GM12878 (cell line): ENCODE measurements around the gene ADIPOR1. TPM values are rescaled to one million over a fixed set of nuclear protein-coding genes. Genes with fewer than 3 reads are reported as not detected.

ENCODE experiments used
- ATAC-seq: fragments of 200-7000 bp; cut with Tn5 transposase; 3 replicates; pipeline ENCODE4 v1.9.1; 2020; ENCODE audit warnings: mild to moderate bottlenecking, moderate library complexity
- BruUV-seq: library from RNA; stranded (reverse); fragments of 400-500 nt; replicated peaks from 2 replicates; lab custom pipeline; 2021; lab: Mats Ljungman, UMichigan
- CTCF ChIA-PET: fragments of 300-600 bp; sonication (Branson Sonifier 250); formaldehyde crosslinking; extraction: SDS; loops from one replicate; lab custom pipeline; 2021; ENCODE audit warnings: inconsistent platforms; lab: Yijun Ruan, JAX
- POLR2A ChIA-PET: fragments of 350-600 bp; formaldehyde crosslinking; extraction: SDS; loops from one replicate; lab custom pipeline; 2021; ENCODE audit warnings: inconsistent platforms; lab: Charles Lee
- RAD21 ChIA-PET: fragments of 300-600 bp; sonication (Branson Sonifier 250); formaldehyde crosslinking; loops from one replicate; lab custom pipeline; 2023; ENCODE audit warnings: antibody characterized with exemption; ENCODE audit not compliant: unreplicated experiment; lab: Charles Lee
- SMC1A ChIA-PET: fragments of 300-600 bp; sonication (Branson Sonifier 250); formaldehyde crosslinking; loops from one replicate; lab custom pipeline; 2023; ENCODE audit not compliant: unreplicated experiment, uncharacterized antibody; lab: Charles Lee
- DNase-seq: peaks from one replicate; pipeline ENCODE4 v3.0.0-alpha.2; 2011; ENCODE audit warnings: low read depth, low spot score
- FAIRE-seq: peaks from 3 replicates; lab custom pipeline; 2011; peaks lifted over from hg19 to GRCh38; lab: Jason Lieb, UNC
- H2AFZ ChIP-seq: 2 replicates; pipeline ENCODE4 v1.6.0; 2011; ENCODE audit warnings: low read depth, low read length, control low read depth; ENCODE audit not compliant: control insufficient read depth
- H3K27ac ChIP-seq: 2 replicates; pipeline ENCODE4 v1.5.1; 2011; ENCODE audit warnings: control low read depth; ENCODE audit not compliant: control insufficient read depth, insufficient read depth
- H3K27me3 ChIP-seq, 2 experiments: replicated peaks in 1 of 2; 2 replicates each; pipeline versions ENCODE4 v1.6.0 to v1.6.1; 2011; ENCODE audit warnings: low read length in 1 of 2; ENCODE audit not compliant: control insufficient read depth in 2 of 2, insufficient read depth in 2 of 2
- H3K36me3 ChIP-seq, 2 experiments: 2 replicates each; pipeline ENCODE4 v1.5.1; 2011; ENCODE audit warnings: low read length in 1 of 2; ENCODE audit not compliant: control insufficient read depth in 2 of 2, insufficient read depth in 2 of 2
- H3K4me1 ChIP-seq: 2 replicates; pipeline ENCODE4 v1.6.1; 2011; ENCODE audit warnings: mild to moderate bottlenecking, low read length, moderate library complexity, mixed read lengths; ENCODE audit not compliant: control insufficient read depth, insufficient read depth
- H3K4me2 ChIP-seq: 2 replicates; pipeline ENCODE4 v1.6.0; 2011; ENCODE audit warnings: control low read depth; ENCODE audit not compliant: control insufficient read depth, insufficient read depth
- H3K4me3 ChIP-seq: fragments of 200-600 bp; sonication (generic); 2 replicates; pipeline ENCODE4 v1.5.1; 2016
- H3K79me2 ChIP-seq: 2 replicates; pipeline ENCODE4 v1.6.0; 2011; ENCODE audit warnings: low read length; ENCODE audit not compliant: control insufficient read depth, insufficient read depth
- H3K9ac ChIP-seq: 2 replicates; pipeline ENCODE4 v1.8.0; 2011; ENCODE audit warnings: low read length, control low read depth, mixed read lengths; ENCODE audit not compliant: control insufficient read depth, insufficient read depth
- H3K9me3 ChIP-seq: replicated peaks from 3 replicates; pipeline ENCODE4 v1.5.1; 2011; ENCODE audit warnings: mild to moderate bottlenecking, low read length; ENCODE audit not compliant: control insufficient read depth, insufficient read depth
- H4K20me1 ChIP-seq: 2 replicates; pipeline ENCODE4 v1.6.0; 2011; ENCODE audit not compliant: control insufficient read depth, insufficient read depth
- CEBPZ ChIP-seq: fragments of 150-350 bp; IDR thresholded peaks from 2 replicates; pipeline ENCODE4 v1.6.1; 2016; ENCODE audit warnings: low read depth, low read length
- EGR1 ChIP-seq, 2 experiments: IDR thresholded peaks; 1 replicate in 1 of 2; 2 replicates in 1 of 2; pipeline ENCODE4 v1.6.1; 2011 to 2012; ENCODE audit warnings: low read depth in 2 of 2, low read length in 2 of 2, borderline replicate concordance in 1 of 2, mild to moderate bottlenecking in 1 of 2, moderate library complexity in 1 of 2
- PAX5 ChIP-seq: IDR thresholded peaks from 2 replicates; pipeline ENCODE4 v1.6.1; 2011; ENCODE audit warnings: low read depth, low read length, borderline replicate concordance
- PAX8 ChIP-seq: fragments of 450-650 bp; IDR thresholded peaks from 2 replicates; pipeline ENCODE4 v1.6.1; 2017; ENCODE audit warnings: mild to moderate bottlenecking, moderate library complexity
- PBX3 ChIP-seq: IDR thresholded peaks from 2 replicates; pipeline ENCODE4 v1.6.1; 2011; ENCODE audit warnings: mild to moderate bottlenecking, low read depth, low read length, moderate library complexity; ENCODE audit not compliant: insufficient replicate concordance
- ZNF592 ChIP-seq: fragments of 450-650 bp; IDR thresholded peaks from 2 replicates; pipeline ENCODE4 v1.6.1; 2017; ENCODE audit warnings: mild to moderate bottlenecking, moderate library complexity
- ZNF687 ChIP-seq: fragments of 450-650 bp; IDR thresholded peaks from 2 replicates; pipeline ENCODE4 v1.6.1; 2017; ENCODE audit warnings: mild to moderate bottlenecking, moderate library complexity
- ZZZ3 ChIP-seq: IDR thresholded peaks from 2 replicates; pipeline ENCODE4 v1.6.1; 2011; ENCODE audit warnings: low read depth; ENCODE audit not compliant: control insufficient read depth, insufficient read length
- WGBS: methylation state at CpG from one replicate; pipeline ENCODE4 v1.1.6; 2016; ENCODE audit warnings: low lambda C conversion rate; ENCODE audit not compliant: insufficient replicate concordance, insufficient coverage; ENCODE audit errors: missing lambda C conversion rate; 5-methylcytosine and 5-hydroxymethylcytosine counted together
- in situ Hi-C: fragments of 300-500 bp; cut with MboI; formaldehyde crosslinking; loops from 9 replicates; pipeline ENCODE4 v1.14.3; 2018; ENCODE audit warnings: mixed read lengths
- intact Hi-C: fragments of 100-400 bp; cut with micrococcal nuclease; formaldehyde crosslinking; loops from one replicate; pipeline ENCODE4 v1.14.2; 2022; ENCODE audit not compliant: unreplicated experiment
- polyA plus RNA-seq, 11 experiments: library from polyadenylated mRNA; depleted of rRNA in 4 of 11; unstranded in 6 of 11; stranded (reverse) in 5 of 11; fragments of >200 nt; fragmentation: Nextera tagmentation in 4 of 11; fragmentation: Illumina TruSeq in 1 of 11; extraction: Ambion mirVana in 4 of 11; extraction: Trizol in 1 of 11; gene quantifications; 1 replicate in 1 of 11; 2 replicates in 10 of 11; pipeline versions ENCODE4 v1.2.1 to v1.2.3, GENCODE V29; 2011 to 2016; ENCODE audit warnings: inconsistent platforms in 2 of 11, missing spikeins in 2 of 11, low read depth in 1 of 11
- total RNA-seq, 4 experiments: library from RNA; depleted of rRNA in 3 of 4; stranded (reverse); fragments of >200 nt in 3 of 4; fragmentation: Illumina TruSeq in 1 of 4; extraction: Trizol in 1 of 4; gene quantifications; 2 replicates each; pipeline versions ENCODE4 v1.2.1 to v1.2.3, GENCODE V29; 2013 to 2021

Gene ADIPOR1
- total and polyA plus RNA-seq, 10 of the 15 experiments (the other 5 are each of a cell fraction or from before 2014, with no cell fraction given): 18.4 to 122 (median 65.6) TPM

- no peak for TF ChIP-seq CEBPZ
- TF ChIP-seq PAX8: no peak
Measured at GRCh38 chr1:202981939-202982338, 23.8 kb upstream of the ADIPOR1 start (continued).

GRCh38 chr1:202979459-202979858 is 21.3 kb upstream of the ADIPOR1 start:
- Histone ChIP-seq H3K4me1 (no peaks in the 10 kb centered on the region), H4K20me1 (no peaks in the 10 kb centered on the region), H2AFZ (no peak overlapping the region), H3K27ac (no peak overlapping the region), H3K36me3 (no peaks in the 10 kb centered on the region), H3K9ac (no peak overlapping the region), H3K79me2 (no peaks in the 10 kb centered on the region), H3K27me3 (peaks cover 0 to 2% of the 10 kb centered on the region in 2 experiments; a peak in 1 of 4 replicates), H3K4me2 (no peak overlapping the region), H3K9me3 (no peaks in the 10 kb centered on the region), H3K4me3 (no peak overlapping the region)
- ATAC-seq (no peak), DNase-seq (no peak), FAIRE-seq (no peak)
- BruUV-seq: no TSS peak
- intact Hi-C loops (no loop called here), in situ Hi-C loops (no loop called here)
- ChIA-PET SMC1A (interaction anchor here (2.6 kb wide), 1 partner anchor 13 kb away, joined by 6 read pairs; no protein-coding TSS in a partner anchor), POLR2A (interaction anchor here (0.7 kb wide), 1 partner anchor 26 kb away, joined by 3 read pairs; no protein-coding TSS in a partner anchor), RAD21 (no interaction called here), CTCF (interaction anchor here (0.6 to 1.0 kb wide), 3 partner anchors 11 to 20 kb away, joined by 3 read pairs; no protein-coding TSS in a partner anchor)
- WGBS: 14% methylated on average over 2 of the region's 2 CpGs
- no peak for TF ChIP-seq ZZZ3
- no peak for TF ChIP-seq EGR1 (IDR thresholded peaks at IDR 0.05; ENCODE audit: borderline replicate concordance in 1 of 2, low read depth in 2 of 2, low read length in 2 of 2)
- TF ChIP-seq PBX3: no peak
- TF ChIP-seq ZNF687: no peak
- no peak for TF ChIP-seq ZNF592
- no peak for TF ChIP-seq PAX5
